ENCODE results near the gene CAD.

GRCh38 chr2:27205206-27205605 is 12.0 kb upstream of the CAD start:
- TF ChIP-seq, protein P1, sequence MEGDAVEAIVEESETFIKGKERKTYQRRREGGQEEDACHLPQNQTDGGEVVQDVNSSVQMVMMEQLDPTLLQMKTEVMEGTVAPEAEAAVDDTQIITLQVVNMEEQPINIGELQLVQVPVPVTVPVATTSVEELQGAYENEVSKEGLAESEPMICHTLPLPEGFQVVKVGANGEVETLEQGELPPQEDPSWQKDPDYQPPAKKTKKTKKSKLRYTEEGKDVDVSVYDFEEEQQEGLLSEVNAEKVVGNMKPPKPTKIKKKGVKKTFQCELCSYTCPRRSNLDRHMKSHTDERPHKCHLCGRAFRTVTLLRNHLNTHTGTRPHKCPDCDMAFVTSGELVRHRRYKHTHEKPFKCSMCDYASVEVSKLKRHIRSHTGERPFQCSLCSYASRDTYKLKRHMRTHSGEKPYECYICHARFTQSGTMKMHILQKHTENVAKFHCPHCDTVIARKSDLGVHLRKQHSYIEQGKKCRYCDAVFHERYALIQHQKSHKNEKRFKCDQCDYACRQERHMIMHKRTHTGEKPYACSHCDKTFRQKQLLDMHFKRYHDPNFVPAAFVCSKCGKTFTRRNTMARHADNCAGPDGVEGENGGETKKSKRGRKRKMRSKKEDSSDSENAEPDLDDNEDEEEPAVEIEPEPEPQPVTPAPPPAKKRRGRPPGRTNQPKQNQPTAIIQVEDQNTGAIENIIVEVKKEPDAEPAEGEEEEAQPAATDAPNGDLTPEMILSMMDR (IDR thresholded peaks at IDR 0.05) = no peak
- TF ChIP-seq POLR2AphosphoS5 (IDR thresholded peaks at IDR 0.05) = no peak
- TF ChIP-seq POLR2A (IDR thresholded peaks at IDR 0.05) = no peak
